ENCODE measurements around the gene CREBBP. TPM values are rescaled to one million over a fixed set of nuclear protein-coding genes. Genes with fewer than 3 reads are reported as not detected.

Gene CREBBP
- total RNA-seq, 1 donor from 2014 or later = 131 TPM

GRCh38 chr16:3744018-3744417, 136.5 kb downstream of the CREBBP start:
- no peaks in the 10 kb centered on the region for H3K27me3 Mint-ChIP-seq
- intact Hi-C loops (cut with micrococcal nuclease) = no loop called here
- no peaks in the 10 kb centered on the region for H3K9me3 Mint-ChIP-seq
- DNase-seq (no peak), ATAC-seq (ENCODE audit: low read depth) (no peak)
- ChIA-PET CTCF (no interaction called here), POLR2A (no interaction called here)
- H3K4me1 Mint-ChIP-seq = no peaks in the 10 kb centered on the region
- H3K27ac Mint-ChIP-seq = no peak overlapping the region
- H3K36me3 Mint-ChIP-seq (ENCODE audit: low read depth) = peaks cover 94% of the 10 kb centered on the region
- no peak overlapping the region for H3K4me3 Mint-ChIP-seq
- TF ChIP-seq CTCF (IDR thresholded peaks at IDR 0.05) = no peak

- no peaks in the 10 kb centered on the region for H3K27me3 Mint-ChIP-seq
- ChIA-PET CTCF (no interaction called here), POLR2A (no interaction called here)
- no peaks in the 10 kb centered on the region for H3K9me3 Mint-ChIP-seq
- DNase-seq (no peak), ATAC-seq (ENCODE audit: low read depth) (no peak)
- TF ChIP-seq CTCF (IDR thresholded peaks at IDR 0.05) = no peak
- no peak overlapping the region for H3K27ac Mint-ChIP-seq
- intact Hi-C loops (cut with micrococcal nuclease) = no loop called here
- H3K4me3 Mint-ChIP-seq = no peak overlapping the region
- H3K4me1 Mint-ChIP-seq = no peaks in the 10 kb centered on the region
- peaks cover 94% of the 10 kb centered on the region for H3K36me3 Mint-ChIP-seq (ENCODE audit: low read depth)
Measured at GRCh38 chr16:3740934-3741333, 139.6 kb downstream of the CREBBP start.

GRCh38 chr16:3740186-3740585, 140.3 kb downstream of the CREBBP start:
- no peaks in the 10 kb centered on the region for H3K4me1 Mint-ChIP-seq
- intact Hi-C loops (cut with micrococcal nuclease) = no loop called here
- ATAC-seq (ENCODE audit: low read depth) = no peak
- ChIA-PET CTCF (no interaction called here), POLR2A (no interaction called here)
- peaks cover 94% of the 10 kb centered on the region for H3K36me3 Mint-ChIP-seq (ENCODE audit: low read depth)
- H3K9me3 Mint-ChIP-seq = no peaks in the 10 kb centered on the region
- no peak for DNase-seq
- no peak for TF ChIP-seq CTCF (IDR thresholded peaks at IDR 0.05)
- no peak overlapping the region for H3K4me3 Mint-ChIP-seq
- H3K27ac Mint-ChIP-seq = no peak overlapping the region
- H3K27me3 Mint-ChIP-seq = no peaks in the 10 kb centered on the region

GRCh38 chr16:3739636-3740035, 140.9 kb downstream of the CREBBP start:
- ATAC-seq (ENCODE audit: low read depth) (no peak), DNase-seq (no peak)
- ChIA-PET POLR2A (no interaction called here), CTCF (no interaction called here)
- intact Hi-C loops (cut with micrococcal nuclease) = no loop called here
- no peak overlapping the region for H3K27ac Mint-ChIP-seq
- no peaks in the 10 kb centered on the region for H3K9me3 Mint-ChIP-seq
- H3K36me3 Mint-ChIP-seq (ENCODE audit: low read depth) = peaks cover 94% of the 10 kb centered on the region
- H3K27me3 Mint-ChIP-seq = no peaks in the 10 kb centered on the region
- H3K4me1 Mint-ChIP-seq = no peaks in the 10 kb centered on the region
- no peak for TF ChIP-seq CTCF (IDR thresholded peaks at IDR 0.05)
- H3K4me3 Mint-ChIP-seq = no peak overlapping the region

GRCh38 chr16:3738541-3738940, 142.0 kb downstream of the CREBBP start:
- no peaks in the 10 kb centered on the region for H3K9me3 Mint-ChIP-seq
- intact Hi-C loops (cut with micrococcal nuclease) = no loop called here
- H3K4me3 Mint-ChIP-seq = no peak overlapping the region
- no peaks in the 10 kb centered on the region for H3K4me1 Mint-ChIP-seq
- ATAC-seq (ENCODE audit: low read depth) = no peak
- no peak for TF ChIP-seq CTCF (IDR thresholded peaks at IDR 0.05)
- H3K27me3 Mint-ChIP-seq = no peaks in the 10 kb centered on the region
- peaks cover 92% of the 10 kb centered on the region for H3K36me3 Mint-ChIP-seq (ENCODE audit: low read depth)
- H3K27ac Mint-ChIP-seq = no peak overlapping the region
- no peak for DNase-seq
- POLR2A ChIA-PET = no interaction called here
- CTCF ChIA-PET = no interaction called here

Data from activated B cell treated with CpG ODN at 0.5 μM for 24 hours (primary cell).